ENCODE data around the gene NQO2. TPM values are rescaled to one million over a fixed set of nuclear protein-coding genes. Genes with fewer than 3 reads are reported as not detected.

The NQO2 gene
- total and polyA plus RNA-seq, 10 of the 15 experiments (the other 5 are each of a cell fraction or from before 2014, with no cell fraction given) = 0.55 to 2.6 (median 0.80) TPM

DNA sequence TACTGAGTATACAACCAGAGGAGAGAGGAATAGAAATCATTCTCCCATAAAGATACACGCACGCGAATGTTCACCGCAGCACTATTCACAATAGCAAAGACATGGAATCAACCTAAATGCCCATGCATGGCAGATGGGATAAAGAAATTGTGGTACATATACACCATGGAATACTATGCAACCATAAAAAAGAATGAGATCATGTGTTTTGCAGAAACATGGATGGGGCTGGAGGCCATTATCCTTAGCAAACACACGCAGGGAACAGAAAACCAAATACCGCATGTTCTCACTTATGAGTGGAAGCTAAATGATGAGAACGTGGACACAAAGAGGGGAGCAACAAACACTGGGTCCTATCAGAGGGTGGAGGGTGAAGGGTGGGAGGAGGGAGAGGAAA, 31.8 kb upstream of the NQO2 start:
- no peak overlapping the region for H3K27ac ChIP-seq (ENCODE audit: control insufficient read depth, insufficient read depth)
- intact Hi-C loops (cut with micrococcal nuclease; ENCODE audit: unreplicated experiment) (no loop called here), in situ Hi-C loops (cut with MboI) (no loop called here)
- ATAC-seq (no peak), DNase-seq (ENCODE audit: low read depth, low spot score) (no peak), FAIRE-seq (no peak)
- no peak overlapping the region for H3K4me3 ChIP-seq
- no peak overlapping the region for H3K4me2 ChIP-seq (ENCODE audit: control insufficient read depth, insufficient read depth)
- ChIA-PET SMC1A (ENCODE audit: uncharacterized antibody, unreplicated experiment) (no interaction called here), RAD21 (ENCODE audit: unreplicated experiment) (no interaction called here), POLR2A (no interaction called here), CTCF (interaction anchor here (1.0 kb wide), 1 partner anchor 15 kb away, joined by 3 read pairs; no protein-coding TSS in a partner anchor)
- no peak overlapping the region for H3K9ac ChIP-seq (ENCODE audit: control insufficient read depth, insufficient read depth, low read length)
- H3K4me1 ChIP-seq (ENCODE audit: control insufficient read depth, insufficient read depth, low read length) = no peaks in the 10 kb centered on the region
- H3K27me3 ChIP-seq (replicated peaks in 1 of 2; ENCODE audit: control insufficient read depth in 2 of 2, insufficient read depth in 2 of 2, low read length in 1 of 2) = peaks cover 3 to 12% of the 10 kb centered on the region in 2 experiments
- H3K9me3 ChIP-seq (replicated peaks; ENCODE audit: control insufficient read depth, insufficient read depth, low read length) = peaks cover 1% of the 10 kb centered on the region; the same call in 2 of the 3 replicates
- no peaks in the 10 kb centered on the region for H4K20me1 ChIP-seq (ENCODE audit: control insufficient read depth, insufficient read depth)
- TF ChIP-seq, protein P1, sequence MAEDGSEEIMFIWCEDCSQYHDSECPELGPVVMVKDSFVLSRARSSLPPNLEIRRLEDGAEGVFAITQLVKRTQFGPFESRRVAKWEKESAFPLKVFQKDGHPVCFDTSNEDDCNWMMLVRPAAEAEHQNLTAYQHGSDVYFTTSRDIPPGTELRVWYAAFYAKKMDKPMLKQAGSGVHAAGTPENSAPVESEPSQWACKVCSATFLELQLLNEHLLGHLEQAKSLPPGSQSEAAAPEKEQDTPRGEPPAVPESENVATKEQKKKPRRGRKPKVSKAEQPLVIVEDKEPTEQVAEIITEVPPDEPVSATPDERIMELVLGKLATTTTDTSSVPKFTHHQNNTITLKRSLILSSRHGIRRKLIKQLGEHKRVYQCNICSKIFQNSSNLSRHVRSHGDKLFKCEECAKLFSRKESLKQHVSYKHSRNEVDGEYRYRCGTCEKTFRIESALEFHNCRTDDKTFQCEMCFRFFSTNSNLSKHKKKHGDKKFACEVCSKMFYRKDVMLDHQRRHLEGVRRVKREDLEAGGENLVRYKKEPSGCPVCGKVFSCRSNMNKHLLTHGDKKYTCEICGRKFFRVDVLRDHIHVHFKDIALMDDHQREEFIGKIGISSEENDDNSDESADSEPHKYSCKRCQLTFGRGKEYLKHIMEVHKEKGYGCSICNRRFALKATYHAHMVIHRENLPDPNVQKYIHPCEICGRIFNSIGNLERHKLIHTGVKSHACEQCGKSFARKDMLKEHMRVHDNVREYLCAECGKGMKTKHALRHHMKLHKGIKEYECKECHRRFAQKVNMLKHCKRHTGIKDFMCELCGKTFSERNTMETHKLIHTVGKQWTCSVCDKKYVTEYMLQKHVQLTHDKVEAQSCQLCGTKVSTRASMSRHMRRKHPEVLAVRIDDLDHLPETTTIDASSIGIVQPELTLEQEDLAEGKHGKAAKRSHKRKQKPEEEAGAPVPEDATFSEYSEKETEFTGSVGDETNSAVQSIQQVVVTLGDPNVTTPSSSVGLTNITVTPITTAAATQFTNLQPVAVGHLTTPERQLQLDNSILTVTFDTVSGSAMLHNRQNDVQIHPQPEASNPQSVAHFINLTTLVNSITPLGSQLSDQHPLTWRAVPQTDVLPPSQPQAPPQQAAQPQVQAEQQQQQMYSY (CRISPR knock-in tag; IDR thresholded peaks at IDR 0.05) = no peak
- TF ChIP-seq FOXM1 (IDR thresholded peaks at IDR 0.05; ENCODE audit: low read depth, low read length) (no peak), SUPT20H (IDR thresholded peaks at IDR 0.05; ENCODE audit: borderline replicate concordance, control insufficient read depth, low read depth, low read length) (no peak), KDM1A (IDR thresholded peaks at IDR 0.05; ENCODE audit: borderline replicate concordance) (no peak), IKZF2 (IDR thresholded peaks at IDR 0.05) (no peak), TBL1XR1 (IDR thresholded peaks at IDR 0.05; ENCODE audit: low read depth, low read length) (no peak), KAT2A (conservative IDR thresholded peaks at IDR 0.05; ENCODE audit: control insufficient read depth, low read depth, low read length) (no peak), ATF7 (IDR thresholded peaks at IDR 0.05; ENCODE audit: low read depth) (no peak), MYB (IDR thresholded peaks at IDR 0.05; ENCODE audit: borderline replicate concordance, low read depth, low read length) (no peak), MEF2B (IDR thresholded peaks at IDR 0.05; ENCODE audit: partially characterized antibody, poor library complexity, severe bottlenecking) (no peak)
- TF ChIP-seq, protein P2, sequence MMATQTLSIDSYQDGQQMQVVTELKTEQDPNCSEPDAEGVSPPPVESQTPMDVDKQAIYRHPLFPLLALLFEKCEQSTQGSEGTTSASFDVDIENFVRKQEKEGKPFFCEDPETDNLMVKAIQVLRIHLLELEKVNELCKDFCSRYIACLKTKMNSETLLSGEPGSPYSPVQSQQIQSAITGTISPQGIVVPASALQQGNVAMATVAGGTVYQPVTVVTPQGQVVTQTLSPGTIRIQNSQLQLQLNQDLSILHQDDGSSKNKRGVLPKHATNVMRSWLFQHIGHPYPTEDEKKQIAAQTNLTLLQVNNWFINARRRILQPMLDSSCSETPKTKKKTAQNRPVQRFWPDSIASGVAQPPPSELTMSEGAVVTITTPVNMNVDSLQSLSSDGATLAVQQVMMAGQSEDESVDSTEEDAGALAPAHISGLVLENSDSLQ (IDR thresholded peaks at IDR 0.05) = no peak
- 85% methylated on average over 7 of the region's 7 CpGs for WGBS (ENCODE audit: insufficient coverage, insufficient replicate concordance, low lambda C conversion rate, missing lambda C conversion rate)
- BruUV-seq (replicated peaks) = no TSS peak
- H3K79me2 ChIP-seq (ENCODE audit: control insufficient read depth, insufficient read depth, low read length) = no peaks in the 10 kb centered on the region
- H2AFZ ChIP-seq (ENCODE audit: control insufficient read depth, low read depth, low read length) = no peak overlapping the region
- H3K36me3 ChIP-seq (ENCODE audit: control insufficient read depth in 2 of 2, insufficient read depth in 2 of 2, low read length in 1 of 2) = no peaks in the 10 kb centered on the region
